Activated CD4-positive, alpha-beta T cell treated with anti-CD3 and anti-CD28 coated beads for 4 hours (primary cell): ENCODE data around the gene LEF1.
"Not testable (repeated sequence)": the region's sequence is repeated elsewhere in the genome, so short reads cannot be mapped to it uniquely, and the experiment has no call there.

Source experiments
- DNase-seq, 2 donors: peaks; one replicate each; pipeline ENCODE4 v3.0.0-alpha.2; 2020

Gene LEF1

DNA sequence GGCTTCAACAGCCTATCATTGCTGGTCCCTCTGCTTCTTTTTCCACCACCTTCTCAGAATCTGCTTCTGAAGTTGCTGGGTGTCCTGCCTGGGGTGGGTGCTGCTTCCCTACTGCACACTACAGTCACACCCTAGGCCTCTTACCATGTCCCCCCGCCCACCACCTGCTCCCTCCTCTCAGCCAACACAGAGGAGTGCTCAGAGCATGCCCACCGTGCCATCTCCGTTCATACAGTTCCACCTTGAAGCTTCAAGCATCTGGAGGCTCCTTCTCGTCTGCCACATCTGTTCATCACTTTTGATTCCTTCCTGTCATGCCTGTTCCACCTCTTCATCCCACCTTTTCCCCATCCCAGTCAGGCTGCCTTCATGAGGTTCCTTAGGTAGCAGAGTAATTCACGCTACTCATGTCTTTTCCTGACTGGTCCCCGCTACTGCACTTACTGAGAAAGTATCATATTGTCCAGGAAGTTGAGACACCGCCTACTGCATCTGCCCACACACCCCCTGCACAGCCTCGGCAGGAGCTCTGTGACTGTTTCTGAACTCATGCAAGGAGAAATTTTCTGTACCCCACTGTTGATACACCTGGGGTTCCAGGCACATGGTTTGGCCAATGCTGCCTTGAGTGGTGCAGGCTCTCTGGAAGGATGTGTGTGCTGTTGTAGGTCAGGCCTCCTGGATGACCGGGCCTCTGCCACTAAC, 139.6 kb downstream of the LEF1 start:
- peak; percentile 61 to 65 for DNase-seq

DNA sequence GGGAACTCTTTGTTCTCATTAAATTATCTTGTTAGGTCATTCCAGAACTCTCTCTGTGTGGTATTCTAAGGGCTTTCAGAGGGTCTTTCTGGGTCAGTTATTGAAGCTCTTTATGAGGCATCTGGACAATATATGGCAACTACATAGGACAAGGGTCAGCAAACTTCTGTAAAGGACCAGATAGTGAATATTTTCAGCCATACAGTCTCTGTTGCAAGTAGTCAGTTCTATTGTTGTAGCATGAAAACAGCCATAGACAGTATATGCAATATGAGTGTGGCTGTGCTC, 143.9 kb downstream of the LEF1 start:
- DNase-seq = no peak

GRCh38 chr4:108024085-108024877, 144.5 kb downstream of the LEF1 start:
- DNase-seq = no peak

- no peak for DNase-seq
Observed at GRCh38 chr4:108018884-108019187, 149.9 kb downstream of the LEF1 start.

GRCh38 chr4:108018040-108018883, 150.5 kb downstream of the LEF1 start:
- peak; percentile 76 to 93 for DNase-seq

- no peak for DNase-seq
Observed at GRCh38 chr4:108013955-108014354, 154.8 kb downstream of the LEF1 start.

DNA sequence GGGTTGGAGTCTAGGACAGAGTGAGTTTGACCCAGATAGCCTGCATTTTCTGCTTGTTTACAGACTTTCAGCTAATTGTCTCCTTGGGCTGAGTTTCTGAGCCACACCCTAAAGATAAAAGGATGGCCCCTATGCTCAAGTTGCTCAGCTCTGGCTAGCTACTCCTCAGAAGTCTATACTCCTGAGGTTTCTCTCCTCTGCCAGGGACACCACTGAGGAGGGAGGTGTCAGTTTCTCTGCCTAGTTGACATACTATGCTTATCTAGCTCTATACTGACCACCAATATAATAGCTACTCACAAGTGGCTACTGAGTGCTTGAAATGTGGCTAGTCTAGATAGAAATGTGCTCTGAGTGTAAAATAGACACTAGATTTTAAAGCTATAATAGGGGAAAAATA, 155.4 kb downstream of the LEF1 start:
- DNase-seq = no peak

DNA sequence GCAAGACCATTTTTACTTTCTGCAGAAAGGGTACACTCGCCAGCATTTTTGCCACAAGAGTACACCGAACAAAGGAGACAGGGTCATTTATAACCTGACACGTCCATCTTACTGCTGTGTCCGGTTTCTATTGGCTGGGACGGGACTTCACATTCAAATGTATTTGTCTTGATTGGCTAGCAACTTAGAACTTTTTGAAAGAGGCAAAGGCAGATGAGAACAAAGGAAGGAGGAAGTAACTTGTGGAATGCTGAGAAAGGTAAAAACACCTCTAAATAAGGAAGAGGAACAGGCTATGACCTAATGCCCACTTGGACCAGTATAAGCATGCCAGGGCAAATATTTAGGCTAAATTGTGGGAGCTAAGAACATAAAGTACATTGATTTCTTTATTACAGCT, 156.3 kb downstream of the LEF1 start:
- not testable (repeated sequence) for DNase-seq

DNA sequence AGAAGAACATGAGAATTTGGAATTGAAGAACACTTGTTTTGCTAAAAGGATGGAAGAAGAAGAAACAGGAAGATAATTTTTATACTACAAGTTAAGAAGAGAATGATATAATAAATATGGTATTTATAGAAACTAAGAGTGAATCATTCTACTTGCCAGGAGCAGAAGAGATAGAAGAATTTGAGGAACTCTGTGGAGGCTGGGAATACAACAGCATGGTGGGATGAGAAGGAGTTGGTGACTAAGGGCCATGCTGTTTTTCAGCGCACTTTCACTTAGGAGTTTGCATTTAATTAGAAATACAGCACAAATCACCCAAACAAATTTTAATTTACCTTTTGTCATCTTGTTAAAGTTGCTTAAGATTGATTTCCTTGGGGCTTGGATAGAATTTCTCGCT, 158.6 kb downstream of the LEF1 start:
- no peak for DNase-seq

DNA sequence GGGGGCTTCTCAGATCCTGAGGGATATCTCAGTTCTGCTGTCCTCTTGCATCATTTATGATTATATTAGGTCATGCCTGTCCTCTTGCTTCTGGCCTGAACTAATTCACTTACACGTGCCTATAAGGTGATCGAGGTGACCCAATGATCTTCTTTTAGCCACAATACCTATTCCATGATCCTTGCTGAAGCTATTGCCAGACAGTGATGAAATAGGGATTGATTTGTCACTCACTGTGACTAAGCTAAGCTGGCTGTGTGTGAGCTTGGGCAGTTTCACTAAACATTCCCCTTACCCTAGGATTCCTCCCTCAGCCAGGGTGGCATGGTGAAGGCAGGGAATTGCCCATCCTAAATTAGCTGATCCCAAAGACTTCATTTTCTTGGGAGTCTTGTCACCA, 160.0 kb downstream of the LEF1 start:
- DNase-seq = no peak

- no peak for DNase-seq
Observed at GRCh38 chr4:108007984-108008383, 160.7 kb downstream of the LEF1 start.

DNA sequence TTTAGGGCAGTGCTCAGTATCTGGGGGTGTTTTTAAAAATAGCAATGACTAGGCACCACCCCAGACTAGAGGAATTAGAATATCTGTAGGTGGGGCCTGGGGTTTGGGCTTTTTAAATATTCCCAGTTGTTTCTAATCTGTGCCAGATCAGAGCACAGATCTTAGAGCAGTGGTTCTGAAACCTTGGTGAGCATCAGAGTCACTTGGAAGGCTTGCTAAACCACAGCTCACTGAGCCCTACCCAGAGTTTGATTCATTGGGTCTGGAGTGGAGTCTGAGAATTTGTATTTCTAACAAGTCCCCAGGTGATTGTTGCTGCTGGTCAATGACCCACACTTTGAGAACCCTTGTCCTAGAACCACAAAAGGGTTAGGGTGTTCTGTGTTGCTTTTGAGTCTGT, 162.4 kb downstream of the LEF1 start:
- no peak for DNase-seq

GRCh38 chr4:108005807-108006206, 162.9 kb downstream of the LEF1 start:
- DNase-seq = no peak

GRCh38 chr4:108004646-108005045, 164.1 kb downstream of the LEF1 start:
- DNase-seq = no peak

DNA sequence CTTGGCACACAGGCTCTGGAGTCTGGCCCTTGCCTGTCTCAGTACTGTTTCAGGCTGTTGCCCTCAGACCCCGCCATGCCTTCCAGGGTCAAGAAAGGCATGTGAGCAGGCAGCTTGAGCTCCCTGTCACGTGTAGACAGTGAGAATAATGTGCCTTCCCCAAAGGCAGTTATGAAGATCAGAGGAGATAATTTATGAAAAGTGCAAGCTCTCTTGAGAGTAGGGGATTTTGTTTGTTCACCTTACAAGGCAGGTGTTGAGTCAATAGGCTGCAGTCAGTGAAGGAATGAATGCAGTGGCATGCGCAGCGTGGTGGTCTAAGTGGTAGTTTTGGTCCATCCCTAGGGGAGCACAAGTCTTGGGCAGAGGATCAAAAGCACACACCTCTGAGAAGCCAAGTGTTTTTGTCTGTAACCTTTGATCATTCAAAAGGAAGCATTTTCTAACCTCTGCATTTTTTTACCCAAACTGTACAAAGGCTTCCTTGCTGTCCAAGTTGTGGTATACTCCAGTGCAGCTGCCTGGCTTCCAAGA, 164.7 kb downstream of the LEF1 start:
- DNase-seq = no peak

DNA sequence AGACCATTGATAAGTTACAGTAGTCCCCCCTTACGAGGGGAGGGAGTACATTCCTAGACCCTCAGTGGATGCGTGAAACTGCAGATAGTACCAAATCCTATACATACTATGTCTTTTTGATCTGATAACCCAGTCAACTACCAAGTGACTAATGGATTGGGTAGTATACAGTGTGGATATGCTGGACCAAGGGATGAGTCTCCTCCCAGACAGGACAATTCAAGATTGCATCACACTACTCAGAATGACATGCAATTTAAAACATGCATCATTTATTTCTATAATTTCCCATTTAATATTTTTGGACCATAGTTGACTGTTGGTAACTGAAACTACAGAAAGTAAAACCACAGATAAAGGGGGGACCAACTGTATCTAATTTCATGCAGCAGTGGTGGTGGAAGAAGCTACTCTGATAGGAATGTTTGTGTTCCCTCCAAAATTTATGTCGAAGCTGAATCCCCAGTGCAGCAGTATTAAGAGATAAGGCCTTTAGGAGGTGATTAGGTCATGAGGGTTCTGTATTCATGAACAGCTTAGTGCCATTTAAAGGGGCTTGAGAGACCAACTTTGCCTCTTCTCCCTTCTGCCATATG, 167.1 kb downstream of the LEF1 start:
- no peak for DNase-seq

DNA sequence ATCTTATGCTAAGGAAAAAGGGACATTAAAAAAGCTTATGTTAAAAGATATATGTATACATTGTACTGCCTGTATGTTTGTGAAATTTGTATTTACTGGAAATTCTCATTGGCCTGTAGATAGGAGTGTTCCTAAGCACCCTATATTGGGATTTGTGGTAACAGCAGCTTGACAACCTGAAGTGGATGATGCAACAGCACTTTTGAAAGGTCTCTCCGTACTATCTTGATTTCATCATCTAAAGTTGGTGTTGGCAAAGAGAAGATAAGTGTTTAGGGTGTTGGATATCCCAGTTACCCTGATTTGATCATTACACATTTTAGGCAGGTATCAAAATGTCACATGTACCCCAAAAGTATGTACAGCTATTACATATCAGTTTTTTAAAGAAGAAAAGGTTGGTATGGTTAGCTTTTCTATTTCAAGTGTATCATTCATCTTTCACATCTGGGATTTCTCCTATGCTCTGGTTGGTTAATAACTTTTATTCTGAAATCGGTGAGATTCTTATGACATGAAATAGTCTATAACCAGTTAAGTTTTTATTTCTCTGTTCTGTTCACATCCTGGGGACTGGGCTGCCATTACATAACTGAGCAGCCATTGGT, 168.7 kb downstream of the LEF1 start:
- DNase-seq = no peak

- no peak for DNase-seq
Observed at GRCh38 chr4:107997794-107998193, 170.9 kb downstream of the LEF1 start.
